CD8-positive, alpha-beta memory T cell (primary cell): ENCODE data around the gene KIF5C. TPM values are rescaled to one million over a fixed set of nuclear protein-coding genes. Genes with fewer than 3 reads are reported as not detected.

Experiments
- CTCF ChIA-PET: fragments of 350-600 bp; sonication (Branson Sonifier 250); formaldehyde crosslinking; loops from one replicate; lab custom pipeline; 2021; ENCODE audit warnings: antibody characterized with exemption; lab: Charles Lee
- POLR2A ChIA-PET: fragments of 350-600 bp; sonication (Branson Sonifier 250); formaldehyde crosslinking; loops from one replicate; lab custom pipeline; 2021; ENCODE audit warnings: antibody characterized with exemption; lab: Charles Lee
- DNase-seq, 5 donors: peaks; one replicate each; pipeline versions ENCODE4 v3.0.0 to v3.0.0-alpha.2; 2020 to 2022; ENCODE audit warnings: mixed read lengths in 1 of 5
- H3K27ac ChIP-seq: one replicate; pipeline ENCODE4 v1.7.0; 2013; ENCODE audit warnings: low read depth, mild to moderate bottlenecking, low read length, moderate library complexity
- H3K27me3 ChIP-seq: 2 replicates; pipeline ENCODE4 v1.7.0; 2013; ENCODE audit warnings: low read length, mild to moderate bottlenecking; ENCODE audit not compliant: insufficient read depth, poor library complexity, severe bottlenecking
- H3K36me3 ChIP-seq: 2 replicates; pipeline ENCODE4 v1.7.0; 2013; ENCODE audit warnings: mild to moderate bottlenecking, low read length, moderate library complexity; ENCODE audit not compliant: insufficient read depth
- H3K4me1 ChIP-seq: 2 replicates; pipeline ENCODE4 v1.7.0; 2013; ENCODE audit warnings: mild to moderate bottlenecking, low read length, moderate library complexity; ENCODE audit not compliant: insufficient read depth
- H3K4me3 ChIP-seq: 2 replicates; pipeline ENCODE4 v1.7.0; 2013; ENCODE audit warnings: mild to moderate bottlenecking, low read length
- H3K9me3 ChIP-seq: 2 replicates; pipeline ENCODE4 v1.7.0; 2013; ENCODE audit warnings: mild to moderate bottlenecking, low read length
- H3K27ac Mint-ChIP-seq, 8 donors: one replicate each; pipeline ENCODE4 v1.8.0; 2020 to 2021; ENCODE audit warnings: mixed read lengths in 8 of 8, mild to moderate bottlenecking in 6 of 8, inconsistent platforms in 3 of 8, moderate library complexity in 3 of 8
- H3K27me3 Mint-ChIP-seq, 2 donors: one replicate each; pipeline ENCODE4 v1.8.0; 2020 to 2021; ENCODE audit warnings: mixed read lengths in 2 of 2, mild to moderate bottlenecking in 1 of 2, moderate library complexity in 1 of 2
- H3K36me3 Mint-ChIP-seq, 3 donors: one replicate each; pipeline ENCODE4 v1.8.0; 2020 to 2021; ENCODE audit warnings: mixed read lengths in 3 of 3, inconsistent platforms in 1 of 3, mild to moderate bottlenecking in 1 of 3
- H3K4me1 Mint-ChIP-seq, 3 donors: one replicate each; pipeline ENCODE4 v1.8.0; 2020 to 2021; ENCODE audit warnings: mixed read lengths in 3 of 3, inconsistent platforms in 1 of 3, mild to moderate bottlenecking in 1 of 3
- H3K4me3 Mint-ChIP-seq, 7 donors: one replicate each; pipeline ENCODE4 v1.8.0; 2020 to 2021; ENCODE audit warnings: mixed read lengths in 7 of 7, mild to moderate bottlenecking in 6 of 7, moderate library complexity in 4 of 7, inconsistent platforms in 2 of 7
- H3K9me3 Mint-ChIP-seq, 5 donors: one replicate each; pipeline ENCODE4 v1.8.0; 2020 to 2022; ENCODE audit warnings: mixed read lengths in 5 of 5, mild to moderate bottlenecking in 3 of 5, moderate library complexity in 2 of 5, inconsistent platforms in 1 of 5
- polyA plus RNA-seq: library from polyadenylated mRNA; unstranded; fragments of 300-500 nt; fragmentation: Illumina TruSeq; gene quantifications from one replicate; pipeline ENCODE4 v1.2.3, GENCODE V29; 2021
- total RNA-seq, 2 experiments: library from RNA; stranded (reverse); gene quantifications; one replicate each; pipeline ENCODE4 v1.2.3, GENCODE V29; 2021

KIF5C gene
- total and polyA plus RNA-seq, 3 experiments from 2014 or later, result 3.4 to 19.8 (median 18.2) TPM

GRCh38 chr2:149068996-149069888 lies 194.2 kb downstream of the KIF5C start:
- H3K9me3 ChIP-seq, result no peaks in the 10 kb centered on the region
- DNase-seq, result peak in 2 of 5 donors; percentile 4 to 9
- no peak overlapping the region for H3K27ac ChIP-seq
- Mint-ChIP-seq H3K9me3 (no peaks in the 10 kb centered on the region), H3K4me3 (peak overlapping the region in 1 of 7 donors; percentile 49), H3K27ac (peak overlapping the region in 2 of 8 donors; percentile 48 to 71), H3K27me3 (peaks cover 10 to 30% of the 10 kb centered on the region in 2 donors), H3K4me1 (peaks cover 4 to 18% (median 10%) of the 10 kb centered on the region in 3 donors), H3K36me3 (no peaks in the 10 kb centered on the region)
- CTCF ChIA-PET, result no interaction called here
- no peaks in the 10 kb centered on the region for H3K27me3 ChIP-seq
- POLR2A ChIA-PET, result no interaction called here
- no peak overlapping the region for H3K4me3 ChIP-seq
- H3K36me3 ChIP-seq, result no peaks in the 10 kb centered on the region
- no peaks in the 10 kb centered on the region for H3K4me1 ChIP-seq

DNA sequence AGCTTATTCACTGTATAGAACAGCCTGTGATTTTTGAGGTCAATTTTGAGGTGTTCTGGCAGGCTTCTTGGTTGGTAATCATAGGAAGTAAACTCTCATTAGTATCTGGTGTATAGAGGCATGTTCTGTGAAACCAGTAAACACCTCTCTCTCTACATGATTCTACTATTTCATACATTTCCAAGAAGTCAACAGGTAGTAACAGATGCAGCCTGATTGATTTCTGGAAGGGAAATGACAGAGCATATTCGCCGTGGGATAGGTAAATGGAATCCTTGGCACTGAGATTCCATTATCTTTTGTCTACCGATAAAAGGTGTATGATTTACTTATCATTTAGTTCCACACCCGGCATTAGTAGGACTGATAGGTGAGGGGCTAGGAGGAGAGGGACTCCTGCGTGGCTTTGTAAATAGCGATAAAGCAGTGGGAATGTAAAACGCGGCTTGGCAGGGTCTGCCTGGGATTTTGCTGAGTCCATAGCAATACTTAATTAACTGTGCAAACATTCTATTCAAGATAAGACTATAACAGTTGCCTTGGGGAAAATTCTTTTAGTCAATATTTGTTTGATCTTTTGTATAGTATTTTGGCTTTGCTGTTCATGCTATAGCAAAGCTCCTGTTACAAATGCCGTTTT lies 195.8 kb downstream of the KIF5C start:
- Histone ChIP-seq H3K9me3 (no peaks in the 10 kb centered on the region), H3K36me3 (no peaks in the 10 kb centered on the region), H3K4me3 (no peak overlapping the region), H3K4me1 (no peaks in the 10 kb centered on the region), H3K27me3 (no peaks in the 10 kb centered on the region), H3K27ac (no peak overlapping the region)
- no peak for DNase-seq
- Mint-ChIP-seq H3K4me1 (peaks cover 4 to 18% (median 10%) of the 10 kb centered on the region in 3 donors), H3K27ac (no peak overlapping the region), H3K9me3 (no peaks in the 10 kb centered on the region), H3K27me3 (peaks cover 11 to 30% of the 10 kb centered on the region in 2 donors), H3K4me3 (no peak overlapping the region), H3K36me3 (no peaks in the 10 kb centered on the region)
- ChIA-PET POLR2A (no interaction called here), CTCF (no interaction called here)

- CTCF ChIA-PET, result no interaction called here
- H3K4me3 Mint-ChIP-seq, result no peak overlapping the region
- Histone ChIP-seq H3K9me3 (no peaks in the 10 kb centered on the region), H3K4me3 (no peak overlapping the region), H3K4me1 (no peaks in the 10 kb centered on the region), H3K27me3 (no peaks in the 10 kb centered on the region), H3K27ac (no peak overlapping the region), H3K36me3 (no peaks in the 10 kb centered on the region)
- H3K9me3 Mint-ChIP-seq, result no peaks in the 10 kb centered on the region
- POLR2A ChIA-PET, result no interaction called here
- no peak for DNase-seq
- peaks cover 0 to 2% (median under 1%) of the 10 kb centered on the region in 3 donors for H3K4me1 Mint-ChIP-seq
- peaks cover 10 to 35% of the 10 kb centered on the region in 2 donors for H3K27me3 Mint-ChIP-seq
- no peaks in the 10 kb centered on the region for H3K36me3 Mint-ChIP-seq
- H3K27ac Mint-ChIP-seq, result no peak overlapping the region
These were observed 200.1 kb downstream of the KIF5C start for GRCh38 chr2:149075105-149075504.

DNA sequence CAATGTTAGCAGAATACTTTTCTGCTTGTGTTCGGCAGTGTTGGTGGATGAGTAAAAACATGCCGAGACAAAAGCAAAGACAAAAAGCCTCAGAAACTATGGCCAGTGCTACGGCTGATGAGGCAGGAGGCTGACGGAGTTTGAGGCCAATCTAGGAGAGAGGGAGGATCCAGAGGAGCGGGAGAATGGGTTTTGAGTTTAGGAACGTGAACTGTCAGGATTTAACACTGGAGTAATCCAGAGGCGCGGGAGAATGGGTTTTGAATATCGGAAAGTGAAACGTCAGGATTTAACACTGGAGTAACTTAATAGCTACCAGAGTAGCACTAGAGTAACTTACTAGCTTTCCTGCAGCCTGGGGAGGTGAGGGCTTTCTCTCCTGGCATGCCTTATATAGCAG lies 200.8 kb downstream of the KIF5C start:
- no peak for DNase-seq
- peak overlapping the region in 1 of 8 donors; percentile 84 for H3K27ac Mint-ChIP-seq
- H3K9me3 Mint-ChIP-seq, result no peaks in the 10 kb centered on the region
- H3K4me3 Mint-ChIP-seq, result no peak overlapping the region
- no peaks in the 10 kb centered on the region for H3K4me1 Mint-ChIP-seq
- no peaks in the 10 kb centered on the region for H3K4me1 ChIP-seq
- POLR2A ChIA-PET, result no interaction called here
- CTCF ChIA-PET, result no interaction called here
- no peaks in the 10 kb centered on the region for H3K9me3 ChIP-seq
- no peaks in the 10 kb centered on the region for H3K27me3 ChIP-seq
- H3K27ac ChIP-seq, result no peak overlapping the region
- no peaks in the 10 kb centered on the region for H3K36me3 ChIP-seq
- no peak overlapping the region for H3K4me3 ChIP-seq
- H3K36me3 Mint-ChIP-seq, result no peaks in the 10 kb centered on the region
- H3K27me3 Mint-ChIP-seq, result peaks cover 10 to 34% of the 10 kb centered on the region in 2 donors

Other genes starting within 250 kb of the KIF5C start
- 10 to 100 TPM; 29.6 to 29.7 TPM for gene EPC2, start 230.5 kb upstream of the KIF5C start, total RNA-seq
- gene EPC2, start 230.5 kb upstream of the KIF5C start, polyA plus RNA-seq, result 2.2 TPM
- not detected for gene LYPD6B, start 163.5 kb downstream of the KIF5C start, total RNA-seq
- not detected for gene LYPD6B, start 163.5 kb downstream of the KIF5C start, polyA plus RNA-seq